ENCODE data around the gene OR9A4. TPM values are rescaled to one million over a fixed set of nuclear protein-coding genes. Genes with fewer than 3 reads are reported as not detected.

The OR9A4 gene
- total RNA-seq, 2 donors from 2014 or later, result not detected

DNA sequence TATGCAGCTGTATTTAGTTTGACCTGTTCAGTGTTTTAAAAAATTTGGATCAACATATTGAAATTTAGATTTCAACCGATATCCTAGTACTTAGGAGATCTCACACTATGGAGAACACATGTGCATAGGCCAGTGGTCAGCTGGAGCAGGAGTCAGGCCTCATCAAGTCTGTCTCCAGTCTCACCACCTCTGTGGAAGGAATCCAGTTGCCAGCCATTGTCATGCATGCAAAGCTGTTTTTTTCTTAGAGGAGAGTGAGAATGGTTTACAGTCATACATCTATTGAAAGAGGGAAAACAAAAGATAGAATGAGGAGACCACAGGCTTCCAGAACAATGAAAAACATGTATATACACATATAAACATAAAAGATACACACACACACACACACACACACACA lies 38.1 kb downstream of the OR9A4 start:
- Mint-ChIP-seq H3K27ac (no peak overlapping the region), H3K4me1 (ENCODE audit: low read depth in 2 of 2) (no peaks in the 10 kb centered on the region), H3K9me3 (no peaks in the 10 kb centered on the region), H3K36me3 (no peaks in the 10 kb centered on the region), H3K27me3 (peaks cover 0 to 11% of the 10 kb centered on the region in 2 donors), H3K4me3 (no peak overlapping the region)
- no peak for ATAC-seq
- DNase-seq (ENCODE audit: low spot score), result no peak

DNA sequence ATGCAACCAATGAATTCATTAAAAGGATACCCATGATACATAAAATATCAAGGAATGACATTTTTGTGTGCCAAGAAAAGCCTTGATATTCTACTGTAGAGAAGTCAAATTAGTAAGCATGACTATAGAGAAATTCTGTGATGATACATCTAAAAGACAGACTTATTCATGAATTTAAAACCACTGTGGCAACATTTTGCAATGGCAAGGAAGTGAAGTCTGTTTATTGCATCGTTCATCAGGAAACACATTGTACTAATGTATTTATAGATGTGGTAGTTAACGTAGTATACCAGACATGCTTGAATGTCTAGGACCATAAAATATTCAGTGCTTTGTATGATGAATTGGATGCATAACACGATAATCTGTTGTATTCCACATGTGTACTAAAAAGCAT lies 39.9 kb downstream of the OR9A4 start:
- DNase-seq (ENCODE audit: low spot score) (no peak), ATAC-seq (no peak)
- no peaks in the 10 kb centered on the region for H3K4me1 Mint-ChIP-seq (ENCODE audit: low read depth in 2 of 2)
- H3K27me3 Mint-ChIP-seq, result peaks cover 0 to 9% of the 10 kb centered on the region in 2 donors
- H3K36me3 Mint-ChIP-seq, result no peaks in the 10 kb centered on the region
- H3K9me3 Mint-ChIP-seq, result no peaks in the 10 kb centered on the region
- no peak overlapping the region for H3K27ac Mint-ChIP-seq
- H3K4me3 Mint-ChIP-seq, result no peak overlapping the region

DNA sequence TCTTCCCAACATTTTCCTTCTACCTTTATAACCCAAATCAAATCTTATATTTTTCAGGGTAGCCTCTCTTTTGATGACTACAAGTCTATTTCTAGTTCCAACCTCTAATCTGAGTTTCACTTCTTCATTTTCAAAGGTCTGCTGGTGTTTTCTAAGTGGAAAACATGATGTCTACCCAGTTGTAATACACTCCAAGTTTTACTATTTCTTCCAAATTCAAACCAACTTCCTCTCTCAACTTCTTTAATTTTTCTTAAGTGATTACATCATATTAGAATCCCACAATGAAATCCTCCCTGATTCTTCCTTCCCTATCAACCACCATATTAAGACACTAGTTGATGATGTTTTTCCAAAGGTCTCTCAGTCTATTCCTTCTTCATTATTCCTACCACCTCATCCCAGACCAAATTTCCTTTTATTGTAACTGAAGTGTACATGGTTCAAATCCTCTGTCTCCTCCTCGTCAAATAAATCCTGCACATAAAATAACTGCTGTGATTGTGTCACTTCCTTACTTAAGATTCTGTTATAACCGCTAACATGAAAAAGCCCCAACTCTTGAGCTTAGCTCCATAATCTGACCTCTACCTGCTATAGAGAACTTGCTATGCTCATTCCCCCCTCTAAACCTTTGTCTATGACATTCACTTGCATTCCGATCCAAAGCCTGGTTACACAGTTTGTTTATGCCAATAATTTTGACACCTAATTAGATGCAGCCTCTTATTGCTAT lies 44.7 kb downstream of the OR9A4 start:
- no peak overlapping the region for H3K4me3 Mint-ChIP-seq
- ATAC-seq (no peak), DNase-seq (ENCODE audit: low spot score) (no peak)
- no peaks in the 10 kb centered on the region for H3K9me3 Mint-ChIP-seq
- H3K4me1 Mint-ChIP-seq (ENCODE audit: low read depth in 2 of 2), result no peaks in the 10 kb centered on the region
- no peak overlapping the region for H3K27ac Mint-ChIP-seq
- no peaks in the 10 kb centered on the region for H3K36me3 Mint-ChIP-seq
- H3K27me3 Mint-ChIP-seq, result peaks cover 0 to 8% of the 10 kb centered on the region in 2 donors

Other genes starting within 250 kb of the OR9A4 start
- 10 to 100 TPM; 24.7 to 40.0 TPM for gene DENND11, start 214.2 kb upstream of the OR9A4 start, total RNA-seq
- gene WEE2, start 208.0 kb upstream of the OR9A4 start, total RNA-seq, result under 1 TPM in 1 of 2 donors, not detected in 1; 0.17 TPM
- gene SSBP1, start 178.0 kb upstream of the OR9A4 start, total RNA-seq, result 100 to 1,000 TPM; 163 to 208 TPM
- 1 to 10 TPM in 1 of 2 donors, under 1 TPM in 1; 0.78 to 3.3 TPM for gene TAS2R3, start 152.3 kb upstream of the OR9A4 start, total RNA-seq
- gene TAS2R4, start 139.7 kb upstream of the OR9A4 start, total RNA-seq, result 1 to 10 TPM in 1 of 2 donors, under 1 TPM in 1; 0.69 to 1.8 TPM
- 1 to 10 TPM in 1 of 2 donors, under 1 TPM in 1; 0.83 to 3.0 TPM for gene TAS2R5, start 126.2 kb upstream of the OR9A4 start, total RNA-seq
- gene PRSS37, start 74.9 kb upstream of the OR9A4 start, total RNA-seq, result not detected
- gene CLEC5A, start 30.6 kb downstream of the OR9A4 start, total RNA-seq, result not detected
- not detected for gene TAS2R38, start 57.4 kb downstream of the OR9A4 start, total RNA-seq
- gene MGAM, start 79.5 kb downstream of the OR9A4 start, total RNA-seq, result under 1 TPM in 1 of 2 donors, not detected in 1; 0.33 TPM
- not detected for gene MGAM2, start 195.3 kb downstream of the OR9A4 start, total RNA-seq